ENCODE measurements around the gene SYTL2.

GRCh38 chr11:85854212-85854556 lies 43.2 kb upstream of the SYTL2 start:
- TF ChIP-seq, protein P1, sequence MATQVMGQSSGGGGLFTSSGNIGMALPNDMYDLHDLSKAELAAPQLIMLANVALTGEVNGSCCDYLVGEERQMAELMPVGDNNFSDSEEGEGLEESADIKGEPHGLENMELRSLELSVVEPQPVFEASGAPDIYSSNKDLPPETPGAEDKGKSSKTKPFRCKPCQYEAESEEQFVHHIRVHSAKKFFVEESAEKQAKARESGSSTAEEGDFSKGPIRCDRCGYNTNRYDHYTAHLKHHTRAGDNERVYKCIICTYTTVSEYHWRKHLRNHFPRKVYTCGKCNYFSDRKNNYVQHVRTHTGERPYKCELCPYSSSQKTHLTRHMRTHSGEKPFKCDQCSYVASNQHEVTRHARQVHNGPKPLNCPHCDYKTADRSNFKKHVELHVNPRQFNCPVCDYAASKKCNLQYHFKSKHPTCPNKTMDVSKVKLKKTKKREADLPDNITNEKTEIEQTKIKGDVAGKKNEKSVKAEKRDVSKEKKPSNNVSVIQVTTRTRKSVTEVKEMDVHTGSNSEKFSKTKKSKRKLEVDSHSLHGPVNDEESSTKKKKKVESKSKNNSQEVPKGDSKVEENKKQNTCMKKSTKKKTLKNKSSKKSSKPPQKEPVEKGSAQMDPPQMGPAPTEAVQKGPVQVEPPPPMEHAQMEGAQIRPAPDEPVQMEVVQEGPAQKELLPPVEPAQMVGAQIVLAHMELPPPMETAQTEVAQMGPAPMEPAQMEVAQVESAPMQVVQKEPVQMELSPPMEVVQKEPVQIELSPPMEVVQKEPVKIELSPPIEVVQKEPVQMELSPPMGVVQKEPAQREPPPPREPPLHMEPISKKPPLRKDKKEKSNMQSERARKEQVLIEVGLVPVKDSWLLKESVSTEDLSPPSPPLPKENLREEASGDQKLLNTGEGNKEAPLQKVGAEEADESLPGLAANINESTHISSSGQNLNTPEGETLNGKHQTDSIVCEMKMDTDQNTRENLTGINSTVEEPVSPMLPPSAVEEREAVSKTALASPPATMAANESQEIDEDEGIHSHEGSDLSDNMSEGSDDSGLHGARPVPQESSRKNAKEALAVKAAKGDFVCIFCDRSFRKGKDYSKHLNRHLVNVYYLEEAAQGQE (IDR thresholded peaks at IDR 0.05; ENCODE audit: unreplicated experiment): no peak
- no peak for TF ChIP-seq CTCF (conservative IDR thresholded peaks at IDR 0.05; ENCODE audit: low read depth in 2 of 2)
- no peak for TF ChIP-seq CREB1 (CRISPR knock-in tag; IDR thresholded peaks at IDR 0.05; ENCODE audit: low read depth)
- no peak for TF ChIP-seq EZH2 (IDR thresholded peaks at IDR 0.05; ENCODE audit: low read depth, unreplicated experiment)
- no peak for TF ChIP-seq EZH2phosphoT487 (IDR thresholded peaks at IDR 0.05; ENCODE audit: unreplicated experiment)

Measured in GM23338 (cell line).